Endothelial cell of umbilical vein (primary cell): ENCODE results near the gene RABL6. TPM values are rescaled to one million over a fixed set of nuclear protein-coding genes. Genes with fewer than 3 reads are reported as not detected.
A peak's percentile ranks its signal among the peaks of the same experiment; 100 is the strongest.

Experiments used
- BruUV-seq: library from RNA; stranded (reverse); fragments of 400-500 nt; replicated peaks from 2 replicates; lab custom pipeline; 2021; lab: Mats Ljungman, UMichigan
- CTCF ChIA-PET: fragments of 300-600, 350-600 bp; sonication (Branson Sonifier 250); formaldehyde crosslinking; loops from one replicate; lab custom pipeline; 2021; ENCODE audit warnings: antibody characterized with exemption, inconsistent platforms; lab: Charles Lee
- POLR2A ChIA-PET: fragments of 300-600, 350-600 bp; sonication (Branson Sonifier 250); formaldehyde crosslinking; loops from one replicate; lab custom pipeline; 2021; ENCODE audit warnings: antibody characterized with exemption, inconsistent platforms; lab: Charles Lee
- DNase-seq: peaks from one replicate; pipeline ENCODE4 v3.0.0-alpha.2; 2011; ENCODE audit warnings: low read depth, low spot score
- FAIRE-seq: peaks from 2 replicates; lab custom pipeline; 2011; peaks lifted over from hg19 to GRCh38; lab: Jason Lieb, UNC
- H2AFZ ChIP-seq: 2 replicates; pipeline ENCODE4 v1.6.0; 2012; ENCODE audit warnings: low read depth, low read length, control low read depth, inconsistent platforms
- H3K27ac ChIP-seq: 2 replicates; pipeline ENCODE4 v1.5.1; 2011; ENCODE audit warnings: low read depth, mild to moderate bottlenecking, control low read depth, low read length, moderate library complexity; ENCODE audit not compliant: insufficient read depth
- H3K27me3 ChIP-seq, 2 experiments: 2 replicates each; pipeline versions ENCODE4 v1.6.0 to v1.6.1; 2011; ENCODE audit warnings: low read length in 2 of 2, mixed read lengths in 1 of 2; ENCODE audit not compliant: control insufficient read depth in 2 of 2, insufficient read depth in 2 of 2
- H3K36me3 ChIP-seq, 2 experiments: 2 replicates in 1 of 2; 3 replicates in 1 of 2; pipeline ENCODE4 v1.5.1; 2011; ENCODE audit warnings: low read length in 2 of 2, mild to moderate bottlenecking in 1 of 2, moderate library complexity in 1 of 2; ENCODE audit not compliant: control insufficient read depth in 2 of 2, insufficient read depth in 2 of 2; ENCODE audit errors: extremely low read depth in 1 of 2
- H3K4me1 ChIP-seq: 3 replicates; pipeline ENCODE4 v1.5.1; 2011; ENCODE audit warnings: mild to moderate bottlenecking, low read length; ENCODE audit not compliant: control insufficient read depth, insufficient read depth; ENCODE audit errors: extremely low read depth
- H3K4me2 ChIP-seq: 2 replicates; pipeline ENCODE4 v1.6.1; 2011; ENCODE audit warnings: low read length, control low read depth, mixed read lengths; ENCODE audit not compliant: insufficient read depth
- H3K4me3 ChIP-seq, 3 experiments: fragments of 200-600 bp in 1 of 3; sonication (generic), shearing (Covaris generic) in 1 of 3; replicated peaks in 1 of 3; 2 replicates each; pipeline ENCODE4 v1.5.1; 2011 to 2016; ENCODE audit warnings: control low read depth in 3 of 3, low read length in 3 of 3, mild to moderate bottlenecking in 2 of 3, inconsistent platforms in 1 of 3, low read depth in 1 of 3, moderate library complexity in 1 of 3; ENCODE audit not compliant: insufficient read depth in 1 of 3
- H3K79me2 ChIP-seq: 2 replicates; pipeline ENCODE4 v1.6.0; 2012; ENCODE audit warnings: low read length, inconsistent platforms; ENCODE audit not compliant: control insufficient read depth, insufficient read depth
- H3K9ac ChIP-seq: replicated peaks from 2 replicates; pipeline ENCODE3; 2011; ENCODE audit warnings: low read length, control low read depth; ENCODE audit not compliant: insufficient read depth; ENCODE audit errors: extremely low read depth
- H3K9me1 ChIP-seq: replicated peaks from 3 replicates; pipeline ENCODE4 v1.6.0; 2011; ENCODE audit warnings: mild to moderate bottlenecking, low read length; ENCODE audit not compliant: control insufficient read depth, insufficient read depth; ENCODE audit errors: extremely low read depth
- H3K9me3 ChIP-seq: replicated peaks from 2 replicates; pipeline ENCODE4 v1.5.1; 2012; ENCODE audit warnings: low read length, inconsistent platforms; ENCODE audit not compliant: control insufficient read depth, insufficient read depth
- H4K20me1 ChIP-seq: replicated peaks from 2 replicates; pipeline ENCODE3; 2011; ENCODE audit warnings: mild to moderate bottlenecking, low read length; ENCODE audit not compliant: control insufficient read depth, insufficient read depth; ENCODE audit errors: extremely low read depth
- GATA2 ChIP-seq: IDR thresholded peaks from 2 replicates; pipeline ENCODE4 v1.7.0; 2011; ENCODE audit warnings: low read depth, mild to moderate bottlenecking, moderate library complexity, mixed read lengths, low read length; ENCODE audit not compliant: insufficient read length, insufficient read depth
- POLR2A ChIP-seq: IDR thresholded peaks from 2 replicates; pipeline ENCODE4 v1.6.1; 2012; ENCODE audit warnings: low read depth, mild to moderate bottlenecking, control low read depth, low read length
- POLR2AphosphoS5 ChIP-seq: IDR thresholded peaks from 2 replicates; pipeline ENCODE4 v1.6.1; 2012; ENCODE audit warnings: low read depth, mild to moderate bottlenecking, control low read depth, low read length, moderate library complexity; ENCODE audit not compliant: insufficient read depth
- dilution Hi-C: fragments of 300-500 bp; cut with MboI; formaldehyde crosslinking; loops from one replicate; pipeline ENCODE4 v1.15.0; 2019; ENCODE audit warnings: low sequenced_read_pairs; ENCODE audit not compliant: extremely low pct_ligation_motif_present
- intact Hi-C: fragments of 100-400 bp; cut with micrococcal nuclease; formaldehyde crosslinking; loops from one replicate; pipeline ENCODE4 v1.10.0; 2022
- polyA plus RNA-seq, 4 experiments: library from polyadenylated mRNA; depleted of rRNA in 3 of 4; stranded (reverse) in 3 of 4; unstranded in 1 of 4; fragments of >200 nt; gene quantifications; 2 replicates each; pipeline versions ENCODE4 v1.2.1 to v1.2.3, GENCODE V29; 2011 to 2012; ENCODE audit warnings: missing spikeins in 1 of 4
- total RNA-seq: library from RNA; stranded (reverse); gene quantifications from 2 replicates; pipeline ENCODE4 v1.2.3, GENCODE V29; 2021

Gene RABL6
- total and polyA plus RNA-seq, 2 donors (not counting 3 experiments of a cell fraction or from before 2014, with no cell fraction given) = 60.8 to 112 TPM

DNA sequence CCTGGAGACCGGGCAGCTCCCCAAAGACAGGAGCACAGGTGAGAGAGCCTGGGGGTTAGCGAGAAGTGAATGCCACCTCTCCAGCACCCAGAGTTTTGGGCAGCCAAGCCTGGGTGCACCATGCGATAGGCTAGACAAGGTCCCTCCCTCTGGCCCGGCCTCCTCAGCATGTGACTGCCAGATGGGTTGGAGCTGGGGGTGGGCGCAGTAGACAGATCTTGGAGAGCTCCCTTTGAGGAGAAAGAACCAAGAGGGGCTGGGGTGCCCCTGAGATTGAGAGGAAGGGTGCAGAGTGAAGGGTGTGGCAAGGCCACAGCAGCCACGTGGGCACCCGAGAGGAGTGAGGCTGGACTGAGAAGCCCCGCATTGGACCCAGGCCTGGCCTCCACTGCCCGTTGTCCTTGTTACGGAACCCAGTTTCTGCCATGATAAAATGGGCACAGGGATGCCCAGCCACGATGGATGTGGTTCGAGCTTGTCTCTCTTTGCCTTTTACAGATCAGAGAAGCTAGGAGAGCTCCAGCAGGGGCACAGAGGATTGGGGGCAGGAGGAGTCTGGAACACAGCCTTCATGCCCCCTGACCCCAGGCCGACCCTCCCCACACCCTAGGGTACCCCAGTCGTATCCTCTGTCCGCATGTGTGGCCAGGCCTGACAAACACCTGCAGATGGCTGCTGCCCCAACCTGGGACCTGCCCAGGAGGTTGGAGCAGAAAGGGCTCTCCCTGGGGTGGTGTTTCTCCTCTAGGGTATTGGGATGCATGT lies 15.2 kb upstream of the RABL6 start:
- peaks cover 7% of the 10 kb centered on the region for H3K4me1 ChIP-seq
- H3K4me2 ChIP-seq = no peak overlapping the region
- no peak overlapping the region for H3K4me3 ChIP-seq
- FAIRE-seq = no peak
- peaks cover 0 to 2% of the 10 kb centered on the region in 2 experiments for H3K36me3 ChIP-seq
- H3K79me2 ChIP-seq = peaks cover 1% of the 10 kb centered on the region
- CTCF ChIA-PET = interaction anchor here (1.1 to 2.0 kb wide), 4 partner anchors 9 to 18 kb away, joined by 3 to 8 read pairs (median 5); partner anchors contain the start of gene RABL6
- no peak overlapping the region for H2AFZ ChIP-seq
- DNase-seq = no peak
- intact Hi-C loops (loop anchor here (5.0 kb wide), 3 partner anchors 55 to 95 kb away; partner anchors contain the start of genes PHPT1 and TRAF2), dilution Hi-C loops (no loop called here)
- H3K9me1 ChIP-seq = no peaks in the 10 kb centered on the region
- H3K9ac ChIP-seq = no peak overlapping the region
- no TSS peak for BruUV-seq
- no peak overlapping the region for H3K27ac ChIP-seq
- no peak for TF ChIP-seq POLR2AphosphoS5
- H3K9me3 ChIP-seq = no peaks in the 10 kb centered on the region
- POLR2A ChIA-PET = no interaction called here
- no peaks in the 10 kb centered on the region for H4K20me1 ChIP-seq
- peaks cover 6 to 7% of the 10 kb centered on the region in 2 experiments for H3K27me3 ChIP-seq

DNA sequence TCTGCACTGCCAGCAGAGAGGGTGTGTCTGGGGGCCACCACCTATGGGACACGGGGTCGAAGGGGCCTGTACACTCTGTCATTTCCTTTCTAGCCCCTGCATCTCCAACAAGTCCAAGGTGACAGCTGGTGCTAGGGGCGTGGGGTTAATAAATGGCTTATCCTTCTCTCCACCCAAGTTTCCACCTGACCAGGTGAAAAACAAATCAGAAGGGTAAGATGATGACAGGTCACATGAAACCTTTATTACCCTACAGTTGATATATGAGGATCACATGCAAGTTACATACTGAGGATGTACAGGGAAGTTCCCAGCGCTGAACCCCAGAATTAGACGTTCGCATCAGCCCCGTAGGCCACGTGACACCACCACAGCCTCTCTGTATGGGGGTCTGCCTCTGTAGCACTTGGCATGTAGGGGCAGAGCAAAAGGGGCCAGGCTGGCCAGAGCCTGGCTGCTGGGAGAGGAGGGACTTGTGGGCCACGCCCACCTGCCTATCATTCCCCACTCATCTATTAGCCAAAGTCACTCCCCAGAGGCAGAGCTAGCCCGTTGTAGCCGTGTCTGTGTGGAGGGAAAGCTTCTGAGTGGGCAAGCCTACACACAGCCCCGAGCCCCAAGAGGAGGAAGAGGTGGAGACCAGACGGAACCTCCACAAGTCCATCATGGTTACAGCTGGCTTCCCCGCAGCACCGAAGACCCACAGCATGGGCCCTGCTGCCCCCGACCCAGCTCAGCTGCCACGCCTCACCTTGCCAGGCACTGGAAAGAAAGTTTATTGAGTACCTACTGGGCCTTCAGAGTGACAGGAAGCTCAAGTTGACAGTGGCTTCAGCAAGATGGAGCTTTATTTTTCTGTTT lies 14.4 kb upstream of the RABL6 start:
- Histone ChIP-seq H4K20me1 (no peaks in the 10 kb centered on the region), H3K4me1 (peaks cover 7% of the 10 kb centered on the region), H3K4me2 (no peak overlapping the region), H3K4me3 (no peak overlapping the region), H3K9me3 (no peaks in the 10 kb centered on the region), H3K36me3 (peaks cover 0 to 2% of the 10 kb centered on the region in 2 experiments), H3K79me2 (peaks cover 1% of the 10 kb centered on the region), H3K9ac (no peak overlapping the region), H2AFZ (no peak overlapping the region), H3K9me1 (no peaks in the 10 kb centered on the region), H3K27me3 (peaks cover 7 to 9% of the 10 kb centered on the region in 2 experiments), H3K27ac (no peak overlapping the region)
- TF ChIP-seq GATA2 = no peak
- peak; percentile 28 for TF ChIP-seq POLR2A
- ChIA-PET CTCF (interaction anchor here (1.1 to 2.0 kb wide), 8 partner anchors 8 to 270 kb away, joined by 3 to 8 read pairs (median 4); partner anchors contain the start of genes AJM1 and RABL6), POLR2A (no interaction called here)
- intact Hi-C loops = loop anchor here (5.0 kb wide), 3 partner anchors 54 to 94 kb away; partner anchors contain the start of genes PHPT1 and TRAF2
- dilution Hi-C loops = no loop called here
- TSS peak; percentile 10 for BruUV-seq
- DNase-seq (no peak), FAIRE-seq (no peak)
